DND-41 (cell line): ENCODE measurements around the gene SDHAF2.

Source experiments
- ATAC-seq: fragments of 200-7000 bp; cut with Tn5 transposase; 3 replicates; pipeline ENCODE4 v1.9.1; 2021; ENCODE audit warnings: low read depth; ENCODE audit not compliant: insufficient read depth
- DNase-seq: peaks from one replicate; pipeline ENCODE4 v3.0.0-alpha.2; 2020
- H2AFZ ChIP-seq: 2 replicates; pipeline ENCODE4 v1.6.0; 2012; ENCODE audit warnings: low read depth, low read length
- H3K27ac ChIP-seq: 2 replicates; pipeline ENCODE4 v1.5.1; 2012; ENCODE audit warnings: low read length, inconsistent platforms
- H3K27me3 ChIP-seq: fragments of 200-600 bp; sonication (generic); 2 replicates; pipeline ENCODE4 v1.6.0; 2012; ENCODE audit warnings: low read length, mild to moderate bottlenecking, inconsistent platforms; ENCODE audit not compliant: insufficient read depth, poor library complexity
- H3K36me3 ChIP-seq: 2 replicates; pipeline ENCODE4 v1.5.1; 2012; ENCODE audit warnings: low read length, inconsistent platforms; ENCODE audit not compliant: insufficient read depth
- H3K4me1 ChIP-seq: 2 replicates; pipeline ENCODE4 v1.5.1; 2012; ENCODE audit warnings: mild to moderate bottlenecking, low read length; ENCODE audit not compliant: insufficient read depth
- H3K4me2 ChIP-seq: 2 replicates; pipeline ENCODE4 v1.6.0; 2012; ENCODE audit warnings: mild to moderate bottlenecking, moderate library complexity, low read length, inconsistent platforms; ENCODE audit not compliant: insufficient read depth
- H3K4me3 ChIP-seq, 2 experiments: fragments of 200-600 bp in 1 of 2; shearing (Covaris generic) in 1 of 2; 2 replicates each; pipeline ENCODE4 v1.5.1; 2012 to 2016; ENCODE audit warnings: inconsistent platforms in 2 of 2, low read length in 2 of 2, mild to moderate bottlenecking in 2 of 2, low read depth in 1 of 2, moderate library complexity in 1 of 2
- H3K79me2 ChIP-seq: 2 replicates; pipeline ENCODE4 v1.6.0; 2012; ENCODE audit warnings: low read length, inconsistent platforms; ENCODE audit not compliant: insufficient read depth
- H3K9ac ChIP-seq: 2 replicates; pipeline ENCODE4 v1.6.0; 2012; ENCODE audit warnings: low read depth, mild to moderate bottlenecking, inconsistent platforms, low read length, moderate library complexity
- H3K9me3 ChIP-seq: 2 replicates; pipeline ENCODE4 v1.5.1; 2012; ENCODE audit warnings: low read length, moderate library complexity, mild to moderate bottlenecking, inconsistent platforms; ENCODE audit not compliant: insufficient read depth, severe bottlenecking
- H4K20me1 ChIP-seq: 2 replicates; pipeline ENCODE4 v1.6.0; 2012; ENCODE audit warnings: low read length; ENCODE audit not compliant: insufficient read depth
- EZH2 ChIP-seq: IDR thresholded peaks from 3 replicates; pipeline ENCODE4 v1.6.1; 2012; ENCODE audit warnings: borderline replicate concordance, low read depth, mild to moderate bottlenecking, moderate library complexity, low read length, inconsistent platforms; ENCODE audit not compliant: severe bottlenecking
- TF ChIP-seq, protein P1 (sequence below): IDR thresholded peaks from 2 replicates; pipeline ENCODE4 v1.5.1; 2012; ENCODE audit warnings: borderline replicate concordance, low read length, moderate library complexity, mild to moderate bottlenecking; ENCODE audit not compliant: poor library complexity, severe bottlenecking; ENCODE audit errors: extremely low read depth

SDHAF2 gene

DNA sequence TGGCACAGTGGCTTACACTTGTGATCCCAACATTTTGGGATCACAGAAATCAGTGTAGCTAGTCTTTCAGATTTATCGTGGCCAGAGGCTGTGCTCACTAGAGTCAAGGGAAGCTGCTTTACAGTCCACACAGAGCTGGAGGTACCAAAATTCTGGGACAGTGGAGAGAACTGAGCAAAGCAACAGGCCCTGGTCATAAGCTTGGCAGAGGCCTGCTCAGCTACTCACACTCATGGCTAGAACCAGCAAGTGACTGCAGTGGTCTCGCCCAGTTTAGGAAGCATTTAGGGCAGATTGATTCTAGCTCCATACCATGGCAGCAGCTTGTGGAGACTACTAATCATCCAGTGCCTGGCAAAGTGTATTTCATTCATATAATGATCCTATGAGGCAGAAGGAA lies 28.8 kb upstream of the SDHAF2 start:
- Histone ChIP-seq H3K4me2 (no peak overlapping the region), H3K9ac (no peak overlapping the region), H3K4me3 (no peak overlapping the region), H3K36me3 (peaks cover 39% of the 10 kb centered on the region), H2AFZ (no peak overlapping the region), H3K9me3 (no peaks in the 10 kb centered on the region), H3K79me2 (no peaks in the 10 kb centered on the region), H4K20me1 (peaks cover 20% of the 10 kb centered on the region), H3K27ac (no peak overlapping the region), H3K4me1 (no peaks in the 10 kb centered on the region), H3K27me3 (no peaks in the 10 kb centered on the region)
- ATAC-seq (peak; percentile 40; the same call in 2 of the 3 replicates), DNase-seq (no peak)
- no peak for TF ChIP-seq EZH2
- TF ChIP-seq, protein P1, sequence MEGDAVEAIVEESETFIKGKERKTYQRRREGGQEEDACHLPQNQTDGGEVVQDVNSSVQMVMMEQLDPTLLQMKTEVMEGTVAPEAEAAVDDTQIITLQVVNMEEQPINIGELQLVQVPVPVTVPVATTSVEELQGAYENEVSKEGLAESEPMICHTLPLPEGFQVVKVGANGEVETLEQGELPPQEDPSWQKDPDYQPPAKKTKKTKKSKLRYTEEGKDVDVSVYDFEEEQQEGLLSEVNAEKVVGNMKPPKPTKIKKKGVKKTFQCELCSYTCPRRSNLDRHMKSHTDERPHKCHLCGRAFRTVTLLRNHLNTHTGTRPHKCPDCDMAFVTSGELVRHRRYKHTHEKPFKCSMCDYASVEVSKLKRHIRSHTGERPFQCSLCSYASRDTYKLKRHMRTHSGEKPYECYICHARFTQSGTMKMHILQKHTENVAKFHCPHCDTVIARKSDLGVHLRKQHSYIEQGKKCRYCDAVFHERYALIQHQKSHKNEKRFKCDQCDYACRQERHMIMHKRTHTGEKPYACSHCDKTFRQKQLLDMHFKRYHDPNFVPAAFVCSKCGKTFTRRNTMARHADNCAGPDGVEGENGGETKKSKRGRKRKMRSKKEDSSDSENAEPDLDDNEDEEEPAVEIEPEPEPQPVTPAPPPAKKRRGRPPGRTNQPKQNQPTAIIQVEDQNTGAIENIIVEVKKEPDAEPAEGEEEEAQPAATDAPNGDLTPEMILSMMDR: no peak

DNA sequence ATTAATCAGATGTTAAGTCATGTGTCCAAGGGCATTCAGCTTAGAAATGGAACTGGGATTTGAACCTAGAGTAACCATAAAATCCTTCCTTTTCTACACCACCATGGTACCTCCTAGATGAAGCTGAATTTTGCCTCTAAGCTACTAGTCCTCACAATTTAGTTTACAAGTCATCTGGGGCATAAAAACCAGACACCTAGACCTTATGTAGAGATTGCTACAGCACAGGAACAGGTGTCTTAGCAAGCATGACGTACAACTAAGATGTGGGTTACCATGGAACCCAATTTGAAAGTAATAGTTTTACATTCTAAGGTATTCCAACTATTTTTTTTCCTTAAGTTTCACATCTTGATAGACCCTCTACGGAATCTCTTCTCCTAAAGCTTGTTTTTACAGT lies 28.4 kb upstream of the SDHAF2 start:
- DNase-seq (no peak), ATAC-seq (0 out of 3 replicates have a peak, but pooled peaks have one; percentile 22)
- Histone ChIP-seq H3K4me1 (no peaks in the 10 kb centered on the region), H3K4me2 (no peak overlapping the region), H3K9me3 (no peaks in the 10 kb centered on the region), H4K20me1 (peaks cover 21% of the 10 kb centered on the region), H3K27ac (no peak overlapping the region), H3K4me3 (no peak overlapping the region), H3K79me2 (no peaks in the 10 kb centered on the region), H2AFZ (no peak overlapping the region), H3K27me3 (no peaks in the 10 kb centered on the region), H3K9ac (no peak overlapping the region), H3K36me3 (peaks cover 42% of the 10 kb centered on the region)
- TF ChIP-seq, protein P1: no peak
- TF ChIP-seq EZH2: no peak

DNA sequence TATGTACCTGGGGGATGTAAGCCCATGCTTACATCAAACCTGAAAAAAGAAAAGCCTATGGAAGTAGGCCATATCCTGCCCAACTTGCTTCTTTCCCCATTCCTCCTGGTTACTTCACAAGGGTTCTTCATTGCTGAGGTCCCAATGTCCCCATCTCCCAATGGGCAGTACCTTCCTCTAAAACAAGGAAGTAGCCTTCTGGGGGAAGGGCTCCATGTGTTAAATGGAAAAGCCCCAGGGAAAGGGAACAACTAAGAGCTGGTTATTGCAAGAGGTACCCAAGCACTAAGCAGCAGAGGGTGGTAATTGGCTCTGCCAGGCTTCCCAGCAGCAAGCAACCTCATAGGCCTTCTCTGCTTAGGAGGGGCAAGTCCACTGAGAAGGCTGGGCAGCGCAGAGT lies 26.3 kb upstream of the SDHAF2 start:
- no peaks in the 10 kb centered on the region for H3K79me2 ChIP-seq
- H3K4me1 ChIP-seq: no peaks in the 10 kb centered on the region
- H4K20me1 ChIP-seq: peaks cover 34% of the 10 kb centered on the region
- no peaks in the 10 kb centered on the region for H3K9me3 ChIP-seq
- no peak for ATAC-seq
- no peak overlapping the region for H2AFZ ChIP-seq
- H3K27me3 ChIP-seq: no peaks in the 10 kb centered on the region
- no peak for DNase-seq
- H3K27ac ChIP-seq: no peak overlapping the region
- H3K36me3 ChIP-seq: peaks cover 61% of the 10 kb centered on the region
- H3K4me2 ChIP-seq: no peak overlapping the region
- TF ChIP-seq EZH2: no peak
- TF ChIP-seq, protein P1: no peak
- H3K9ac ChIP-seq: no peak overlapping the region
- no peak overlapping the region for H3K4me3 ChIP-seq

DNA sequence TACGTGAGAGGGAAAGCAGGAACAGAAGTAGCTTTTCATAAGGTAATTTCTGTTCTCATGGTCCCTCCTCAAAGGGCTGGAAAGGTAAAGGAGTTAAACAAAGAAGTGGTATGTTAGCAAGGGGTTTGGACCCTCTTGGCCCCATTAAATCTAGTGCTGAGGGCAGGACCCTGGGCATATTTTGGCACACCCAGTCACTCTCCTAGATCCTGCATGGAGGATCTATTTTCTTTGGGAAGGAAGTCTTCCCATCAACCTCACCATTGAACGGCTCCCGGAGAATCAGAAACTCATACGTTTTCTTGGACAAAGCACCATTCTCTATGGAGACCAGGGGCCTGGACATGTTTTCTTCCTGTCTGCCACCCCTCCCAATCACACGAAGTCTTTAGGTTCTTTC lies 25.8 kb upstream of the SDHAF2 start:
- DNase-seq: no peak
- no peaks in the 10 kb centered on the region for H3K4me1 ChIP-seq
- no peak overlapping the region for H3K4me2 ChIP-seq
- H3K9me3 ChIP-seq: no peaks in the 10 kb centered on the region
- peaks cover 34% of the 10 kb centered on the region for H4K20me1 ChIP-seq
- ATAC-seq: no peak
- no peak overlapping the region for H3K9ac ChIP-seq
- no peak overlapping the region for H2AFZ ChIP-seq
- peaks cover 65% of the 10 kb centered on the region for H3K36me3 ChIP-seq
- H3K27ac ChIP-seq: no peak overlapping the region
- no peak overlapping the region for H3K4me3 ChIP-seq
- H3K27me3 ChIP-seq: no peaks in the 10 kb centered on the region
- no peaks in the 10 kb centered on the region for H3K79me2 ChIP-seq
- TF ChIP-seq, protein P1: no peak
- no peak for TF ChIP-seq EZH2
